BLaER1 (cell line): ENCODE results near the gene GJA4.

Experiments
- H3K27ac ChIP-seq: shearing (Covaris generic); formaldehyde crosslinking; 2 replicates; pipeline ENCODE4 v1.8.1; 2022
- H3K27me3 ChIP-seq: shearing (Covaris generic); formaldehyde crosslinking; 2 replicates; pipeline ENCODE4 v1.8.1; 2022
- H3K36me3 ChIP-seq: shearing (Covaris generic); formaldehyde crosslinking; 2 replicates; pipeline ENCODE4 v1.8.1; 2022
- H3K4me1 ChIP-seq: shearing (Covaris generic); formaldehyde crosslinking; 2 replicates; pipeline ENCODE4 v1.8.1; 2022
- H3K4me2 ChIP-seq: shearing (Covaris generic); formaldehyde crosslinking; 2 replicates; pipeline ENCODE4 v1.8.1; 2022
- H3K4me3 ChIP-seq: shearing (Covaris generic); formaldehyde crosslinking; 2 replicates; pipeline ENCODE4 v1.8.1; 2022
- H3K9ac ChIP-seq: shearing (Covaris generic); formaldehyde crosslinking; 2 replicates; pipeline ENCODE4 v1.8.1; 2022
- H3K9me3 ChIP-seq: shearing (Covaris generic); formaldehyde crosslinking; 2 replicates; pipeline ENCODE4 v1.8.1; 2022
- H4K20me1 ChIP-seq: shearing (Covaris generic); formaldehyde crosslinking; 2 replicates; pipeline ENCODE4 v1.8.1; 2022
- Cebpa-rat ChIP-seq: shearing (Covaris generic); IDR thresholded peaks from 2 replicates; pipeline ENCODE4 v1.8.1; 2022

The GJA4 gene

DNA sequence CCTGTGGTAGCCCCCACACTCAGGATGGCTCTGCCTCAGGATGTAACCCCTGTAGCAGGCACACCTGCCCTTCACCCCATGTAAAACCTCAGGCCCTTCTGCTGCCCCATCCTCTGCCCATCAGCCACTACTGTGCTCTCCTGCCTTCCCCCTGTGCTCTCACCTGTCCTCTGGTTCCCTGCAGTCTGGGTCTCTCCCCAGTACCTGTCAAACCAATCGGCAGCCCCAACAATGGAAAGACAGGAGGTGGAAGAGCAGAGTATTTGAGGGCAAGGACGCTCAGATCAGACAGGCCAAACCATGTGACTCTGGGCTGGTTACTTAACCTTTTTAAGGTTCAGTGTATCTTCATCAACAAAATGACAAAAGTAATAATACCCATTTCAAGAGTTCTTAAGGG is 35.8 kb downstream of the GJA4 start:
- Histone ChIP-seq H3K4me2 (0 out of 2 replicates have a peak overlapping the region, but pooled peaks have one; percentile 18), H3K4me1 (peaks cover 26% of the 10 kb centered on the region), H3K4me3 (no peak overlapping the region), H3K9me3 (no peaks in the 10 kb centered on the region), H3K36me3 (no peaks in the 10 kb centered on the region), H3K9ac (no peak overlapping the region), H3K27me3 (no peaks in the 10 kb centered on the region), H4K20me1 (no peaks in the 10 kb centered on the region), H3K27ac (no peak overlapping the region)
- TF ChIP-seq Cebpa-rat: no peak

GRCh38 chr1:34829250-34829649 is 36.5 kb downstream of the GJA4 start:
- Histone ChIP-seq H3K4me3 (no peak overlapping the region), H3K27ac (no peak overlapping the region), H3K4me2 (peak overlapping the region; percentile 7), H3K4me1 (peaks cover 26% of the 10 kb centered on the region), H4K20me1 (no peaks in the 10 kb centered on the region), H3K36me3 (no peaks in the 10 kb centered on the region), H3K9me3 (no peaks in the 10 kb centered on the region), H3K9ac (no peak overlapping the region), H3K27me3 (no peaks in the 10 kb centered on the region)
- no peak for TF ChIP-seq Cebpa-rat

DNA sequence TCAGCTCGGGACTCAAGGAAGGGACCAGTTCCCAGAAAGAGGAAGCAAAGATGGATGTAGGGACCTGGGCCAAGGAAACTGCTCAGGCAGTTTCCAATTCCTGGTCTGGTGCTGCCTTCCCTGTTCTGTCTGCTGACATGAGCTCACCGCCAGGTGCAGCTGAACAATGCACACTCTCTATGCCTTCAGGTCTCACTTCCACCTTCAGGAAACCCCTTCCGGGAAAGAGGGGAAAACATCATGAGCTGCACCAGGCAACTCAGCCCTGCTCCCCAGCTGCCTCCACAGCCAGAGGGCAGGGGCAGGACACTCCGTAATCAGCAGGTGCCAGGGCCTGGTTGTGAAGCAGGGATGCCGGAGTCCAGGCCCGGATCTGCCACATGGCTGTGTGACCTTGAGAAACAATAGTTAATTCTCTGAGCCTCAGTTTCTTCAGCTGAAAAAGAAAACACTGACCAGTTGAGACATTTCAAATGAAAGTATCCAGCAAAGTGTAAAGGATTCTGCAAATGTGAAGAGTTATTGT is 39.0 kb downstream of the GJA4 start:
- H3K4me2 ChIP-seq: no peak overlapping the region
- no peak for TF ChIP-seq Cebpa-rat
- H3K27ac ChIP-seq: no peak overlapping the region
- H3K9me3 ChIP-seq: no peaks in the 10 kb centered on the region
- peaks cover 27% of the 10 kb centered on the region for H3K4me1 ChIP-seq
- no peaks in the 10 kb centered on the region for H3K36me3 ChIP-seq
- no peak overlapping the region for H3K9ac ChIP-seq
- H3K27me3 ChIP-seq: no peaks in the 10 kb centered on the region
- H3K4me3 ChIP-seq: no peak overlapping the region
- H4K20me1 ChIP-seq: no peaks in the 10 kb centered on the region

- no peaks in the 10 kb centered on the region for H3K27me3 ChIP-seq
- no peaks in the 10 kb centered on the region for H4K20me1 ChIP-seq
- TF ChIP-seq Cebpa-rat: no peak
These were observed 40.9 kb downstream of the GJA4 start for GRCh38 chr1:34833711-34834110.

DNA sequence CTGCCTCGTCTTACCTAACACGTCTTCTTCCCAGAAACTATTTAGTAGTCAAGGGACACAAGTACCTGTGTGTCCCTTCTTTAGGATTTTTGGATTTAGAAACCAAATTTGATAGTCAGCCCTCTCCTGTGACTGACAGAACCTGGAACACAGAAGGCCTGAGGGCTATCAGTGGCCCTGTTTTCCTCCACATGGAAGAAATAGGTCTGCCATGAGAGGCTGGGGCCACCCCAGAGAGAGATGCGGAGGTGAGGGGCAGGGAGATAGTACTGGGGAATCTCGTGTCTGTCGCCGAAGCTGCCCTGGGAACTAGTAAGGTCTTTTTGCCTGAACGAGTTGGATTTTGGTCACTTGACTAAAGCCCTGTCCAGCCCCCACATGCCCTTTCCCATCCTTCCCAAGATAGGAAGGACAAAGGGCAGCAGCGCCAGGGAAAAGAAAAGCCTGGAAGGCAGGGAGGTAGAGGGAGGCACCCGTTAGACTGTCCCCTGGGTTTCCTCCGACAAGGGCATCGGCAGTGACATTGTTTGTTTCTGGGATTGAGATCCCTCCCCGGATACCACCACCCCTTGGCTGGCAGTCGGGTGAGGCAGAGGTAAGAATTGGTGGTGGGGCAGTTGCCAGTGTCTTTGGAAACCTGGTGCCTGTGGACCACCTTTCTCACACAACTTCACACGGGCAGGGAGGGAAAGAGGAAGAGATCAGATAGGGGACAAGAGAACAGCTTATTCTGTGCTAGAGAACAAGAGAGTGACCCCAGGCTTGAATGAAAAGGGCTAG is 46.9 kb downstream of the GJA4 start:
- Histone ChIP-seq H3K4me3 (no peak overlapping the region), H4K20me1 (peaks cover 9% of the 10 kb centered on the region; the same call in 1 of the 2 replicates), H3K27me3 (no peaks in the 10 kb centered on the region), H3K9ac (no peak overlapping the region), H3K4me1 (peaks cover 8% of the 10 kb centered on the region), H3K9me3 (no peaks in the 10 kb centered on the region), H3K27ac (no peak overlapping the region), H3K36me3 (no peaks in the 10 kb centered on the region), H3K4me2 (no peak overlapping the region)
- no peak for TF ChIP-seq Cebpa-rat

More at GRCh38 chr1:34833711-34834110, 40.9 kb downstream of the GJA4 start:
- Histone ChIP-seq H3K36me3 (no peaks in the 10 kb centered on the region), H3K9me3 (no peaks in the 10 kb centered on the region), H3K4me3 (no peak overlapping the region), H3K4me2 (no peak overlapping the region), H3K9ac (no peak overlapping the region), H3K4me1 (peaks cover 18% of the 10 kb centered on the region), H3K27ac (no peak overlapping the region)

GRCh38 chr1:34840426-34840825 is 47.6 kb downstream of the GJA4 start:
- Histone ChIP-seq H3K4me1 (peaks cover 6% of the 10 kb centered on the region), H3K36me3 (no peaks in the 10 kb centered on the region), H3K27me3 (no peaks in the 10 kb centered on the region), H3K9ac (no peak overlapping the region), H4K20me1 (peaks cover 15% of the 10 kb centered on the region), H3K4me3 (no peak overlapping the region), H3K9me3 (no peaks in the 10 kb centered on the region), H3K27ac (no peak overlapping the region), H3K4me2 (no peak overlapping the region)
- TF ChIP-seq Cebpa-rat: no peak

DNA sequence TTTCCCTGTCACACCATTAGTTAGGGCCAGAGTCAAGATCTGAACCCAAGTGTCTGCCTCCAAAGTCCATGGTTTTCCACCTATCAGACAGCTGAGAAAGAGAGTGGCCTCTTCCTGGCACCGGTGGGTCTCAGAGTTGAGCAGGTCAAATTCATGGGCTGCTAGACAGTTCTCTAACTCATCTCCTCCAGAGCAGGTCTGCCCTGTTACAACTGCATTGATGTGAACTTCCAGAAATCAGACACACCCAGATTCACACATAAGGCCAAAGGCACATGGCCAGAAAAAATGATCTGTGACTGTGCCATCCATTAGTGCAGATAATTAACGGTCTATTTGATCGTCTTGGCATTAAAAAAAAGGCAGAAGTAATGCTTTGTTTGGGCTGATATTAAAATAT is 49.3 kb downstream of the GJA4 start:
- Histone ChIP-seq H3K27ac (no peak overlapping the region), H3K4me1 (no peaks in the 10 kb centered on the region), H3K9me3 (no peaks in the 10 kb centered on the region), H3K36me3 (no peaks in the 10 kb centered on the region), H3K4me3 (no peak overlapping the region), H3K27me3 (no peaks in the 10 kb centered on the region), H3K4me2 (no peak overlapping the region), H3K9ac (no peak overlapping the region), H4K20me1 (peaks cover 30% of the 10 kb centered on the region)
- TF ChIP-seq Cebpa-rat: no peak

DNA sequence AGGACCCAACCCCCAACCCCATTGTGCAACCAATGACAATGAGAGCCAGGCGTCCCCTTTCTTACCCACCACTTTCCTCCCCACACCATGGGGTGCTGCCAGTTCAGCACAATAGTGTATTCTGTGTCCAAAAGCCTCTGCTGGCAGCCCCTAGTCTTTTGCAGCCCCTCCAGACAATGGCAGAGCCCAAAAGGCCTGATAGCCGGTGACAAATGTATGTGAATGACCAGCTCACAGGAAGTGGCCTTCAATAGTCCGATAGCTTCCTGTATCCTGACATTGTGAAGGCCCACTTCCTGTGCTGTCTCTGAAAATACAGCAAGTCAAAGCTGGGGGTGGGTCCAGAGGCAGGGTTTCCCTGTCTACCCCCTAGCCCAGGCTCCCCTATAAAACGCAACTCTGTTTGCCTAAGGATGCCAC is 50.2 kb downstream of the GJA4 start:
- Histone ChIP-seq H4K20me1 (peaks cover 39% of the 10 kb centered on the region), H3K4me3 (no peak overlapping the region), H3K9ac (no peak overlapping the region), H3K36me3 (peaks cover 5% of the 10 kb centered on the region), H3K27ac (no peak overlapping the region), H3K4me1 (no peaks in the 10 kb centered on the region), H3K27me3 (no peaks in the 10 kb centered on the region), H3K9me3 (no peaks in the 10 kb centered on the region), H3K4me2 (no peak overlapping the region)
- no peak for TF ChIP-seq Cebpa-rat

- H3K4me2 ChIP-seq: no peak overlapping the region
These were observed 50.8 kb downstream of the GJA4 start for GRCh38 chr1:34843392-34844251.

GRCh38 chr1:34844252-34844634 is 51.4 kb downstream of the GJA4 start:
- no peaks in the 10 kb centered on the region for H3K9me3 ChIP-seq
- H3K4me2 ChIP-seq: no peak overlapping the region
- peaks cover 13% of the 10 kb centered on the region for H3K36me3 ChIP-seq
- H3K4me3 ChIP-seq: no peak overlapping the region
- H4K20me1 ChIP-seq: peaks cover 48% of the 10 kb centered on the region
- no peaks in the 10 kb centered on the region for H3K4me1 ChIP-seq
- no peak for TF ChIP-seq Cebpa-rat
- H3K27ac ChIP-seq: no peak overlapping the region
- H3K27me3 ChIP-seq: no peaks in the 10 kb centered on the region
- no peak overlapping the region for H3K9ac ChIP-seq

More at GRCh38 chr1:34843392-34844251, 50.8 kb downstream of the GJA4 start:
- Histone ChIP-seq H4K20me1 (peaks cover 46% of the 10 kb centered on the region), H3K4me3 (no peak overlapping the region), H3K36me3 (peaks cover 11% of the 10 kb centered on the region), H3K27ac (no peak overlapping the region), H3K4me1 (no peaks in the 10 kb centered on the region), H3K9me3 (no peaks in the 10 kb centered on the region), H3K27me3 (no peaks in the 10 kb centered on the region), H3K9ac (no peak overlapping the region)
- TF ChIP-seq Cebpa-rat: no peak
